NCI-H446 treated with DMSO at 0.1 percent for 48 hours (cell line): Measurements from ENCODE around the gene IPO13.

ENCODE experiments used
- DNase-seq: peaks from one replicate; lab custom pipeline; 2025; lab: John Stamatoyannopoulos, UW

The IPO13 gene

DNA sequence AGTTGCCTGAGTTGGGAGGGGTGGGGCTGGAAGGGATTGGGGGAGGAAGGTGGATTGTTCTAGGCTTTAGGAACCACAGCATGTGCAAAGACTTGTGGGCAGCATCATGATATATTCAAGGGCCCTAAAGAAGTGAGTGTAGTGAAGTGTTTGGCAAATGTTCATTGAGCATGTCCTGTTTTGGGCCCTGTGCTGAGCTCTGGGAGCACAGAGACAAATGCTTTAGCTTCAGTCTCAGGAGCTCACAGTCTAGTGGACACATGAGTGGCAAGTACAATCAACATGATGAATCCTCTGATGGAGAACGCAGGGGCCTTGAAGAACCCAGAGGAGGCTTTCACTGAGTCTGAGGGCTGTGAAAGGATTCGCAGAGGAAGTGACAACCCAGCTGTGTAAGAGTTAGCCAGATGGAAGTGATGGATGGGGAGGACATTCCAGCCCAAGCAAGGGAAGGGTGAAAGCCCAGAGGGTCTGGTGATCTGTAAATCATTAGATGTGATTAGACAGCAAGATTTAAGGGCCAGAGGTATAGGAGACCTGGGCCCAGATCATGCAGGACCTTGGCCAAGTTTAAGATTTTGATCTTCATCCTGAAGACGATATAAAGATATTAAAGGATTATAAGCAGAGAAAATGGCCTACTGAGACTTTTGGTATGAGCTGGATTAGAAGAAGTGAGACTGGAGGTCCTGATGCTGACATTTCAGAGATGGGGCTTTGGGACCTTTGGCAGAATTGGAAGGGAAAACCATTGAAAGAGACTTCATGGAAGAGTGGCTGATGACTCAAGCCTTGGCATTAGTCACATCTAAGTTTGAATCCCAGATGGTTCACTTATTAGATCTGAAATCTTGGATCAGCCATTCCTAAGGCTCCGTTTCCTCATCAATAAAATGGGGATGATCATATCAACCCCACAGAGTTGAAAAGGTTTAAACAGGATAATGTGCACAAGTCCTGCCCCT lies 4.6 kb downstream of the IPO13 start:
- no peak for DNase-seq

GRCh38 chr1:43952731-43953346 lies 6.1 kb downstream of the IPO13 start:
- no peak for DNase-seq

GRCh38 chr1:43953361-43953760 lies 6.6 kb downstream of the IPO13 start:
- no peak for DNase-seq

DNA sequence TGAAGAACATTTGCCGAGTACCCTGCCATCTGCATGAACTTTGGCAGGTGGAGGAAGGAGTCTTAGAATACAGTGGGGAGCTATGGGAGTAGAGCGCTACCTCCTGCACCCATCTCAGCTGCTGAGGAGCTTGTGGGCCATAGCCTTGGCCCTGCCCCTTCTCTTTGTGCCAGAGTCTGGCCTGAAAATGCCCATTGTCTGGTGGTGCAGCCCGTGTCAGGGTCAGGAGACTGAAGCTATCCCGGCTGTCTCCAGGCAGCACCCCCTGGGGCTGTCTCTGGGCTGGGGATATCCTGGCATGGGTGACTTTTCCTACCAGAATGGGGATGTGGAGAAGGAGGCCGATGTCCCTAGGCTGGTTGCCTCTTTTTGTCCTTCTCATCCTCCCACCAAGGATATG lies 7.3 kb downstream of the IPO13 start:
- DNase-seq: no peak

DNA sequence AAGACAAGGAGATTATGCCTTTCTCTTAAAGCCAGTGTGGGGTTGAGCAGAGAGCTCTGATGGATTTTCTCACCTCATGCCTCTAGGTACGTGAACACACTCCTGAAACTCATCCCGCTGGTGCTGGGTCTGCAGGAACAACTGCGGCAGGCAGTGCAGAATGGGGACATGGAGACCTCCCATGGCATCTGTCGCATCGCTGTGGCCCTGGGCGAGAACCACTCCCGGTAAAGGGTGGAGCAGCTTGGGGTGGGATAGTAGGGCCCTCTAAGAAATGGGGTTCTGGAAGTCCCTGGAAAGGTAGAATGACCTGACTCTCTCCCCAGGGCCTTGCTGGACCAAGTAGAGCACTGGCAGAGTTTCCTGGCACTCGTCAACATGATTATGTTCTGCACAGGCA lies 9.5 kb downstream of the IPO13 start:
- no peak for DNase-seq

GRCh38 chr1:43957407-43958040 lies 10.8 kb downstream of the IPO13 start:
- DNase-seq: no peak

GRCh38 chr1:43958351-43959255 lies 11.9 kb downstream of the IPO13 start:
- no peak for DNase-seq

DNA sequence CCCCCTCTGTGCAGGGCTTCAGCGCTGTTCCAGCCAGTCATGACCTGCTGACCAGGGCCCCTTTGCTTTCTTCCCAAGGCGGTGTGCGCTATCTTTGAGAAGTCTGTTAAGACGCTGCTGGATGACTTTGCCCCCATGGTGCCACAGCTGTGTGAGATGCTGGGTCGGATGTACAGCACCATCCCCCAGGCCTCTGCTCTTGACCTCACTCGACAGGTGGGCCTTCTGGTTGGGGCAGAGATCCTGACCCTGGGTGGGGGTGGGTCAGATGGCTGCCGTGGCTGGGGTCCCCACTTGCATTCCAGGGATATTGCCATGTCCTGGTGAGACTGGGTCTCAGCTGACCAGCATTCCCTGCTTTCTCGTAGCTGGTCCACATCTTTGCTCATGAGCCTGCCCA lies 14.0 kb downstream of the IPO13 start:
- DNase-seq: no peak

- no peak for DNase-seq
These were observed 14.9 kb downstream of the IPO13 start for GRCh38 chr1:43961692-43962091.

DNA sequence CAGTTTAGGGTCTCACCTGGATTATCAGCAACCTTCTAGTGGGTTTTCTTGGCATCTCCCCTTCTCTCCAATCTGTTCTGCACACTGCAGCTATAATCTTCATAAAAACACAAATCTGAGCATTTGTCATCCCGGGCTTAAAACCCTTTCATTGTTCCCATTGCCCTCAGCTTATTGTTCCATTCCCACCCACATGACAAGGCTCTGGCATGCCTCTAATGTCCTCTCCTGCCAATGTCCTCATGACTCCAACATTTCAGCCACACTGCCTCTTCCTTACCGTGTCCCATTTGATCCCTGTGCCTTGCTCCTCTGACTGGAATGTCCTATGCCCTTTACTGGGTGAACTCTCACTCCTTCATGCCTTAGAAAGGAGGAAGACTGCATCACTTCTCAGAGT lies 15.6 kb downstream of the IPO13 start:
- no peak for DNase-seq

DNA sequence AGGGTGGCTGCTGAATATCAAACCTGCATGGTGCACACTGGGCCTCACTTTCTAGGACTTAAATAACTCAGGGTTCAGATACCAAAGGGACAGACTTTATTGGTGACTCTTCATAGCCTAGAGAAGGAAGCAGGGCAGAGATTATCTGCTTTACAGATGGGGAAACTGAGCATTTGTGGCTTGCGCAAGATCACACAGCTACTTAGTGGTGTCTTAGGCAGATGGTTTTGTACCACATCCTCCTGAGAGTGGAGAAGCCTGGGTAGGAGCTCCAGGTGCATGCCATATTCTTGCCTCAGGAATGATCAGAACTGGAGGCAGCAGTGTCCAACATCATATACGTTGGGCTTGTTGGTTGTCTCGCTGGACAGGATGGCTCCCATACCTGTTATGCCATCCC lies 16.3 kb downstream of the IPO13 start:
- no peak for DNase-seq

DNA sequence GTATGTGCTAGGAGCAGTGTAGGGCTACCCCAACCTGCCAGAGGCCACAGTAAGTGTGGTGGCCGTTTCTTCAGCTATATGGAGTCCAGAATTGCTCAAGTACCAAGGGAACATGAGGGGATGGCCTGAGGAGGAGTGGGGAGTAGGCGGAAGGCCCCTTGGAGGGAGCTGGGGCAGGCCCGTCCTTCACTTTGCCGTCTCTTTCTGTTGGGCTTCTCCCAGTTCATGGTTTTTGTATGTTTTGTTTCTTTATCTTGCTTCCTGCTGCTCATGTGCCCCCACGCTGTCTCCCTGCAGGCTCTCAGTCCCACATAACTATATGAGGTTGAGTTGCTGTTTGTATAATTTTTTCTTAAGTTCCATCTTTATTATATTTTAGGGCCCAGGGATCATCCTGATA lies 17.1 kb downstream of the IPO13 start:
- no peak for DNase-seq

DNA sequence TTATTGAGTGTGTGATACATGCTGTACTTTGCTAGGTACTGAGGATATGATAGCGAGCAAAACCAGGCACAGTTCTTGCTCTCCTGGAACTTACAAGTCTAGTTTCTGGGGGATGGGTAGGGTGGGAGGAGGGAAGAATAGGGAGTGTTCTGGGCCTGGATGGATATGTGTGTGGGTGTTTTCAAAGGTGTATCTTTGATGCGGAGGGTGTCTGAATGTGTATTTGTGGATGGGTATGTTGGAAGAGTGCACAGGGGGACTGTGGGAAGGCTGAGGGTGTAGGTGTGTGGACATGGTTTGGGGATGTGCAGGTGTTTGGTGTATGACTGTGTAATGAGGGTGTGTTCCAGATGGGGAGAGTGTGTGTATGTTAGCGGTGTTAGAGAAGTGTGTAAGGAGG lies 18.6 kb downstream of the IPO13 start:
- DNase-seq: no peak

GRCh38 chr1:43968348-43968948 lies 21.7 kb downstream of the IPO13 start:
- no peak for DNase-seq

GRCh38 chr1:43969416-43969745 lies 22.6 kb downstream of the IPO13 start:
- DNase-seq: no peak

DNA sequence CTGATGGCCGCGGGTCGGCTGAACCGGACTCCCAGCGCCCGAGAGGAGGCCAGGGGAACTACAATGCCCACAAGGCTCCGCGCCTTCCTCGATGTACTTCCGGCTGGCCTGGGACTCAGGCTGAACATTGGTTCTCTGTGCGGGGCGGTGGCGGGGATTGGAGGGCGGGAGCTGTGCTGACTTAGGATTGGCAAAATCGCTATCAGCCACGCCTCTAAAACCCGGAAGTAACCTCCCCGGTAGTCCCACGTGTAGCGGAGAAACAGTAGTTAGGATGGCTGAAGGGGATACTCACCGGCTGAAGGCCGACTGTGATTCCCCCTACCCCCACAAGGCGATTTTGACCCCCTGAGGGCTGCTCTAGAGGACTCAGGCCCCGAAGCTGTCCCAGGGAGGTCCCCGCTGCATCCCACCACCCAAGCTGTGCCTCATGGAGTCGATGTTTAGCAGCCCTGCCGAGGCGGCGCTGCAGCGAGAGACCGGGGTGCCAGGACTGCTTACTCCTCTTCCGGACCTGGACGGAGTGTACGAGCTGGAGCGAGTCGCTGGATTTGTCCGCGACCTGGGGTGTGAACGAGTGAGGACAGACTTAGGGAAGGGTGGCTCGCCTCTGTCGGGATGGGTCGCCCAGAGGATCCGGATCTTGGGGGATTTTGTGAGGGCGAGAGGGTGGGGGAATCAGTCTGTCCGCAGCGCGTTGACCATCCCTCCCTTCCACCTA lies 23.2 kb downstream of the IPO13 start, which contains the start of gene DPH2:
Gene DPH2, plus strand, starts transcription at position 265 of the 721 bp plus-strand sequence. Its CDS starts 166 bp downstream, at position 431.
- peak; percentile 96 for DNase-seq

DNA sequence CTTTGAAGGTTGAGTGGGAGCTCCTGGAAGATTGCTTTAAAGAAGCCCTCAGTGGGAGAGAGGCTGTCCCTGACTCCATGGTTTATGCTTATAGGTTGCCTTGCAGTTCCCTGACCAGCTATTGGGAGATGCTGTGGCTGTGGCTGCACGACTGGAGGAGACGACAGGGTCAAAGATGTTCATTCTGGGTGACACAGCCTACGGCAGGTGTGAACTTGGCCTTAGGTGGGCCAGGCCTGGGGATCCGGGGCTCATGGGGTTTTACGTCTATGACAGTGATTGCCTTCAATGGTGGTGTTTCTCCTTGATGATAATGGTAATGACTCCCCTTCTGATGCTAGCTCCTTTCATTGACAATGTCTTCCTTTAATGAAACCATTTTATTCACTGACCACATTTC lies 23.8 kb downstream of the IPO13 start:
- DNase-seq: no peak

DNA sequence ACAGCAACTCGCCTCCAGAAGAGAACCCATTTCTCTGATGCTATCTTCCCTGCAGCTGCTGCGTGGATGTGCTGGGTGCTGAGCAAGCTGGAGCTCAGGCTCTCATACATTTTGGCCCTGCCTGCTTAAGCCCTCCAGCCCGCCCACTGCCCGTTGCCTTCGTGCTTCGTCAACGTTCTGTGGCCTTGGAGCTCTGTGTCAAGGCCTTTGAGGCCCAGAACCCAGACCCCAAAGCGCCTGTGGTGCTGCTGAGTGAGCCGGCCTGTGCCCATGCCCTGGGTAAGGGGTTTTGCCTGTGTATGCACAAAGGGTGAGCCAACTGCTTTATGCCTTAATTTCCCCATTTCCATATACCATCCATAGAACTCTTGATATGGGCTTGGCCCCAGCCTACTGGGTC lies 24.2 kb downstream of the IPO13 start:
- no peak for DNase-seq

- no peak for DNase-seq
These were observed 24.7 kb downstream of the IPO13 start for GRCh38 chr1:43971336-43971980.

- DNase-seq: no peak
These were observed 27.3 kb downstream of the IPO13 start for GRCh38 chr1:43973981-43974442.
